Caco-2 (cell line): ENCODE results near the gene GALNTL6. TPM values are rescaled to one million over a fixed set of nuclear protein-coding genes. Genes with fewer than 3 reads are reported as not detected.

Source experiments
- BruUV-seq: library from RNA; stranded (reverse); fragments of 400-500 nt; replicated peaks from 2 replicates; lab custom pipeline; 2021; lab: Mats Ljungman, UMichigan
- CTCF ChIA-PET: fragments of 300-600 bp; sonication (Branson Sonifier 250); formaldehyde crosslinking; loops from one replicate; lab custom pipeline; 2022; ENCODE audit warnings: antibody characterized with exemption; lab: Charles Lee
- POLR2A ChIA-PET: fragments of 300-600 bp; sonication (Branson Sonifier 250); formaldehyde crosslinking; loops from one replicate; lab custom pipeline; 2022; ENCODE audit warnings: antibody characterized with exemption; lab: Charles Lee
- DNase-seq, 2 experiments: peaks; one replicate each; pipeline versions ENCODE4 v3.0.0 to v3.0.0-alpha.2; 2020 to 2022
- H3K27me3 ChIP-seq: replicated peaks from 2 replicates; pipeline ENCODE4 v1.6.0; 2011; ENCODE audit warnings: low read length; ENCODE audit not compliant: control insufficient read depth, insufficient read depth
- H3K36me3 ChIP-seq: 2 replicates; pipeline ENCODE4 v1.5.1; 2011; ENCODE audit warnings: low read length; ENCODE audit not compliant: control insufficient read depth, insufficient read depth
- H3K4me1 ChIP-seq: fragments of 250-450 bp; sonication (Bioruptor Pico); 2 replicates; pipeline ENCODE4 v1.5.1; 2020; ENCODE audit warnings: mild to moderate bottlenecking
- H3K4me3 ChIP-seq: 2 replicates; pipeline ENCODE4 v1.5.1; 2011; ENCODE audit warnings: low read depth, mild to moderate bottlenecking, control low read depth, low read length
- H3K9me3 ChIP-seq: fragments of 250-450 bp; sonication (Bioruptor Pico); 2 replicates; pipeline ENCODE4 v1.5.1; 2020; ENCODE audit warnings: mild to moderate bottlenecking, moderate library complexity
- H3K27ac Mint-ChIP-seq: one replicate; pipeline ENCODE4 v1.8.0; 2022; ENCODE audit warnings: mixed read lengths; ENCODE audit not compliant: unreplicated experiment
- H3K27me3 Mint-ChIP-seq: one replicate; pipeline ENCODE4 v1.8.0; 2022; ENCODE audit warnings: mixed read lengths; ENCODE audit not compliant: insufficient read depth, unreplicated experiment
- H3K36me3 Mint-ChIP-seq: one replicate; pipeline ENCODE4 v1.8.0; 2022; ENCODE audit warnings: mild to moderate bottlenecking, mixed read lengths; ENCODE audit not compliant: insufficient read depth, unreplicated experiment
- H3K4me1 Mint-ChIP-seq: one replicate; pipeline ENCODE4 v1.8.0; 2022; ENCODE audit warnings: low read depth, mixed read lengths; ENCODE audit not compliant: unreplicated experiment
- H3K4me3 Mint-ChIP-seq: one replicate; pipeline ENCODE4 v1.8.0; 2022; ENCODE audit warnings: mild to moderate bottlenecking, moderate library complexity, mixed read lengths; ENCODE audit not compliant: unreplicated experiment
- H3K9me3 Mint-ChIP-seq: one replicate; pipeline ENCODE4 v1.8.0; 2022; ENCODE audit warnings: mixed read lengths; ENCODE audit not compliant: unreplicated experiment
- intact Hi-C: fragments of 100-400 bp; cut with micrococcal nuclease; formaldehyde crosslinking; loops from one replicate; pipeline ENCODE4 v1.10.0; 2022; ENCODE audit not compliant: unreplicated experiment
- total RNA-seq: library from RNA; stranded (reverse); gene quantifications from 2 replicates; pipeline ENCODE4 v1.2.3, GENCODE V29; 2022
- TF ChIP-seq, protein P1 (sequence below), 2 experiments: fragments of 200-600 bp in 1 of 2; IDR thresholded peaks; 1 replicate in 1 of 2; 2 replicates in 1 of 2; pipeline versions ENCODE4 v1.5.1 to v1.8.0; 2011 to 2022; ENCODE audit warnings: antibody characterized with exemption in 1 of 2, control low read depth in 1 of 2, inconsistent platforms in 1 of 2, low read depth in 1 of 2, low read length in 1 of 2, mild to moderate bottlenecking in 1 of 2, moderate library complexity in 1 of 2; ENCODE audit not compliant: insufficient read depth in 1 of 2, severe bottlenecking in 1 of 2, unreplicated experiment in 1 of 2

Gene GALNTL6
- total RNA-seq, 1 experiment from 2014 or later, result not detected

DNA sequence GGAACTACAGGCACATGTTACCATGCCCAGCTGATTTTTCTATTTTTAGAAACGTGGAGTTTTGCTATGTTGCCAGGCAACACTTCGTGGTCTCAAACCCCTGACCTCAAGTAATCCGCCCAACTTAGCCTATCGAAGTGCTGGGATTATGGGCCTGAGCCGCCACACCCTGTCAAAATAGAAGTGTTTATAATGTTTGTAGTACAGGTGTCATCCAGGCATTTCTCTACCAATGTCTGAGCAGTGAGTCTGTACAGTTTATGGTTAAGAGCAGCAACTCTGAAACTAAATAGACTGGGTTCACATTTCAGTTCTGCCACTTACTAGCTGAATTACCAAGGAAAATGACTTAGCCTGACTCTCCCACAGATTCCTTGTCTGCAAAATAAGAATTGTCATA, 895.0 kb downstream of the GALNTL6 start:
- H3K4me1 ChIP-seq, result 0 out of 2 replicates have a peak, but pooled peaks cover 5% of the 10 kb centered on the region
- Mint-ChIP-seq H3K27me3 (no peaks in the 10 kb centered on the region), H3K4me3 (no peak overlapping the region), H3K9me3 (peaks cover 50% of the 10 kb centered on the region), H3K4me1 (no peaks in the 10 kb centered on the region), H3K36me3 (peaks cover 12% of the 10 kb centered on the region), H3K27ac (no peak overlapping the region)
- POLR2A ChIA-PET, result no interaction called here
- no peak overlapping the region for H3K4me3 ChIP-seq
- CTCF ChIA-PET, result no interaction called here
- no peaks in the 10 kb centered on the region for H3K27me3 ChIP-seq
- TF ChIP-seq, protein P1, sequence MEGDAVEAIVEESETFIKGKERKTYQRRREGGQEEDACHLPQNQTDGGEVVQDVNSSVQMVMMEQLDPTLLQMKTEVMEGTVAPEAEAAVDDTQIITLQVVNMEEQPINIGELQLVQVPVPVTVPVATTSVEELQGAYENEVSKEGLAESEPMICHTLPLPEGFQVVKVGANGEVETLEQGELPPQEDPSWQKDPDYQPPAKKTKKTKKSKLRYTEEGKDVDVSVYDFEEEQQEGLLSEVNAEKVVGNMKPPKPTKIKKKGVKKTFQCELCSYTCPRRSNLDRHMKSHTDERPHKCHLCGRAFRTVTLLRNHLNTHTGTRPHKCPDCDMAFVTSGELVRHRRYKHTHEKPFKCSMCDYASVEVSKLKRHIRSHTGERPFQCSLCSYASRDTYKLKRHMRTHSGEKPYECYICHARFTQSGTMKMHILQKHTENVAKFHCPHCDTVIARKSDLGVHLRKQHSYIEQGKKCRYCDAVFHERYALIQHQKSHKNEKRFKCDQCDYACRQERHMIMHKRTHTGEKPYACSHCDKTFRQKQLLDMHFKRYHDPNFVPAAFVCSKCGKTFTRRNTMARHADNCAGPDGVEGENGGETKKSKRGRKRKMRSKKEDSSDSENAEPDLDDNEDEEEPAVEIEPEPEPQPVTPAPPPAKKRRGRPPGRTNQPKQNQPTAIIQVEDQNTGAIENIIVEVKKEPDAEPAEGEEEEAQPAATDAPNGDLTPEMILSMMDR (IDR thresholded peaks at IDR 0.05; ENCODE audit: insufficient read depth in 1 of 2, low read depth in 1 of 2, low read length in 1 of 2, severe bottlenecking in 1 of 2, unreplicated experiment in 1 of 2), result no peak
- H3K9me3 ChIP-seq, result peaks cover 13% of the 10 kb centered on the region
- no peak for DNase-seq
- intact Hi-C loops, result loop anchor here (1.0 kb wide), 1 partner anchor 18 kb away; no protein-coding TSS in a partner anchor
- no TSS peak for BruUV-seq
- H3K36me3 ChIP-seq, result no peaks in the 10 kb centered on the region

DNA sequence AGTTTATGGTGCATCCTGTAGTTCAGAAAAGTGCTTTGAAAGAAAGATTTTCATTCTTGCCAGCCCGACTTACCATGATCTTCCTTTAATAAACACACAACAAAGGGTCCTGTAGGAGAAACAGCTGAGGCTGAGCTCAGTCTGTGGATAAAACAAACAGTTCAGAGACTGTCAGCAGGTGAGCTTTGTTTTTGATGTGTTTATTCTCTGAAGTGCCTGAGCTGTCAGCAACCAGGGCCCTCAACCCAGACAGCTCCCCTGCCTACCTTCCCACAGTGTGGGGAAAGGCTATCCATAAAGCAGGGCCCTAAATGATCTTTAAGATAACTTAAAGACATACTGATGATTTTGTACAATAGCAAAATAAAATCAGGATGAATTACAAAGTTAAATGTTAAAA, 896.2 kb downstream of the GALNTL6 start:
- peaks cover 13% of the 10 kb centered on the region for H3K9me3 ChIP-seq
- no peak overlapping the region for H3K4me3 Mint-ChIP-seq

DNA sequence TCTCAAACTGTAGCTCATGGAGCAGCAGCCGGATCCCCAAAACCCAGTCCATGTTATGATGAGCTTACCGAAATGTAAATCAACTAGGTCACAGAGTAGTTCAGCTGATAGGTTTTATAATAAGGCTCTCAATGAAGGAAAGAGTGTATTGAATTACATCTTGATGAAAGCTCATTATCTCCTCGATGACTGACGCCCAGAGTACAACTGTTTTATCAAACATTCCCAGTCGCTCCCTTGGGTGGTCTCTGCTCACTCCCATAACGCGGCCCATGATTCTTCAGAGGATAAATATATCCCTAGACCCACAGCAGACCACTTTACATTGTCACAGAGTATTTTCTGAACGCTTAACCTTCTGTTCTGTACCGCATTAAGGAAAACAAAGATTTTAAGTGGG, 903.1 kb downstream of the GALNTL6 start:
- H3K36me3 Mint-ChIP-seq, result no peaks in the 10 kb centered on the region
- Histone ChIP-seq H3K4me1 (no peaks in the 10 kb centered on the region), H3K36me3 (no peaks in the 10 kb centered on the region), H3K4me3 (no peak overlapping the region), H3K27me3 (no peaks in the 10 kb centered on the region), H3K9me3 (no peaks in the 10 kb centered on the region)
- no peak for DNase-seq
- no peaks in the 10 kb centered on the region for H3K4me1 Mint-ChIP-seq
- POLR2A ChIA-PET, result no interaction called here
- no peak overlapping the region for H3K4me3 Mint-ChIP-seq
- no TSS peak for BruUV-seq
- intact Hi-C loops, result no loop called here
- H3K27ac Mint-ChIP-seq, result no peak overlapping the region
- H3K9me3 Mint-ChIP-seq, result peaks cover 9% of the 10 kb centered on the region
- no peaks in the 10 kb centered on the region for H3K27me3 Mint-ChIP-seq
- TF ChIP-seq, protein P1 (IDR thresholded peaks at IDR 0.05; ENCODE audit: insufficient read depth in 1 of 2, low read depth in 1 of 2, low read length in 1 of 2, severe bottlenecking in 1 of 2, unreplicated experiment in 1 of 2), result no peak
- CTCF ChIA-PET, result no interaction called here

More for the DNA sequence above, 896.2 kb downstream of the GALNTL6 start:
- H3K36me3 Mint-ChIP-seq, result peaks cover 12% of the 10 kb centered on the region
- intact Hi-C loops, result no loop called here
- DNase-seq, result no peak
- 0 out of 2 replicates have a peak, but pooled peaks cover 5% of the 10 kb centered on the region for H3K4me1 ChIP-seq
- H3K27me3 Mint-ChIP-seq, result no peaks in the 10 kb centered on the region
- H3K27me3 ChIP-seq, result no peaks in the 10 kb centered on the region
- TF ChIP-seq, protein P1 (IDR thresholded peaks at IDR 0.05; ENCODE audit: insufficient read depth in 1 of 2, low read depth in 1 of 2, low read length in 1 of 2, severe bottlenecking in 1 of 2, unreplicated experiment in 1 of 2), result no peak
- no peaks in the 10 kb centered on the region for H3K36me3 ChIP-seq
- peaks cover 38% of the 10 kb centered on the region for H3K9me3 Mint-ChIP-seq
- ChIA-PET POLR2A (no interaction called here), CTCF (no interaction called here)
- no peak overlapping the region for H3K4me3 ChIP-seq
- no peaks in the 10 kb centered on the region for H3K4me1 Mint-ChIP-seq
- no peak overlapping the region for H3K27ac Mint-ChIP-seq
- no TSS peak for BruUV-seq
